Neural crest cell (in vitro differentiated cells): ENCODE data around the gene SHROOM2. TPM values are rescaled to one million over a fixed set of nuclear protein-coding genes. Genes with fewer than 3 reads are reported as not detected.
A peak's percentile ranks its signal among the peaks of the same experiment; 100 is the strongest.

Experiments used
- DNase-seq: peaks from one replicate; pipeline ENCODE4 v3.0.0; 2021; ENCODE audit warnings: low read depth, mixed read lengths, low spot score
- H3K27ac Mint-ChIP-seq: one replicate; pipeline ENCODE4 v1.8.0; 2021; ENCODE audit warnings: mild to moderate bottlenecking, mixed read lengths; ENCODE audit not compliant: unreplicated experiment
- H3K27me3 Mint-ChIP-seq: 2 replicates; pipeline ENCODE4 v1.8.0; 2021; ENCODE audit warnings: low read depth, mild to moderate bottlenecking, mixed read lengths
- H3K36me3 Mint-ChIP-seq: 2 replicates; pipeline ENCODE4 v1.8.0; 2021; ENCODE audit warnings: low read depth, mild to moderate bottlenecking, mixed read lengths
- H3K4me1 Mint-ChIP-seq: 2 replicates; pipeline ENCODE4 v1.8.0; 2021; ENCODE audit warnings: mixed read lengths
- H3K4me3 Mint-ChIP-seq: one replicate; pipeline ENCODE4 v1.8.0; 2021; ENCODE audit warnings: mild to moderate bottlenecking, mixed read lengths
- H3K9me3 Mint-ChIP-seq: 2 replicates; pipeline ENCODE4 v1.8.0; 2021; ENCODE audit warnings: mixed read lengths
- CTCF ChIP-seq: fragments of 200-600 bp; sonication (generic); conservative IDR thresholded peaks from 2 replicates; pipeline ENCODE4 v1.5.0; 2021; ENCODE audit warnings: antibody characterized with exemption, mild to moderate bottlenecking
- total RNA-seq: library from RNA; stranded (reverse); gene quantifications from 2 replicates; pipeline ENCODE4 v1.2.1, GENCODE V29; 2021

The SHROOM2 gene
- total RNA-seq, 1 donor from 2014 or later = 11.1 TPM

DNA sequence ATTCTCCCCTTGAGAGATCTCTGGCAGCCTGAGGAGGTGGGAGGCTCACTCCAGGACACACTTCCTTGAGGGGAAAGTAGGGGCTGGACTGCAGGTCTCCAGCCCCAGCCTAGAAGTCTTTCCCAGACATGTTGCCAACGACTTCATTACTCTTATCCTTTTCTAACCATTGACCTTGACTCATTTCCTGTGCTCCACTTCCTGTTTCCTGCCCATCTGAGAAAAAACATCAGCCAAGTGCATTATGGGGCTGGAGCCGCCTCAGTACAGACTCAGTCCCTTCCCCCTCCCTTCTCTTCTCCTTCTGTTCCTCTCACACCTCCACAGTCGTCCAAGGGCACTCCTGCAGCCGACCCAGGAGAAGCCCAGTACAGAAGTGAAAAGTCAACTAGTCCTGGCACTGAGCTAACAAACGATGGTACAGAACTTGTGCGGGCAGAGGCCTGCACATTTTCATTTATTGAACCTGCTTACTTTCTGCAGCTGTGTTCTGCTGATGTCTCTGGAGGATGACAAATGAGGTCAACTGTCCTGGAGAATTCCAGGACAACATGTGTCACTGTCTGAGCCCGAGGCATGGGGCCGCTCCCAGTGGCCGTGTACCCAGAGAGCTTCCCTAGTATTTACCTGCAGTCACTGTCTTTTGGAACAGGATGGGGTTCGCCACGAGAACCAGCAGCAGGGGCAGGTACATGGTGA, 40.7 kb upstream of the SHROOM2 start:
- Mint-ChIP-seq H3K4me3 (no peak overlapping the region), H3K27me3 (no peaks in the 10 kb centered on the region), H3K27ac (peak overlapping the region; percentile 93), H3K9me3 (peaks cover 10% of the 10 kb centered on the region), H3K4me1 (peaks cover 23% of the 10 kb centered on the region), H3K36me3 (peaks cover 9% of the 10 kb centered on the region)
- no peak for TF ChIP-seq CTCF
- DNase-seq = no peak

DNA sequence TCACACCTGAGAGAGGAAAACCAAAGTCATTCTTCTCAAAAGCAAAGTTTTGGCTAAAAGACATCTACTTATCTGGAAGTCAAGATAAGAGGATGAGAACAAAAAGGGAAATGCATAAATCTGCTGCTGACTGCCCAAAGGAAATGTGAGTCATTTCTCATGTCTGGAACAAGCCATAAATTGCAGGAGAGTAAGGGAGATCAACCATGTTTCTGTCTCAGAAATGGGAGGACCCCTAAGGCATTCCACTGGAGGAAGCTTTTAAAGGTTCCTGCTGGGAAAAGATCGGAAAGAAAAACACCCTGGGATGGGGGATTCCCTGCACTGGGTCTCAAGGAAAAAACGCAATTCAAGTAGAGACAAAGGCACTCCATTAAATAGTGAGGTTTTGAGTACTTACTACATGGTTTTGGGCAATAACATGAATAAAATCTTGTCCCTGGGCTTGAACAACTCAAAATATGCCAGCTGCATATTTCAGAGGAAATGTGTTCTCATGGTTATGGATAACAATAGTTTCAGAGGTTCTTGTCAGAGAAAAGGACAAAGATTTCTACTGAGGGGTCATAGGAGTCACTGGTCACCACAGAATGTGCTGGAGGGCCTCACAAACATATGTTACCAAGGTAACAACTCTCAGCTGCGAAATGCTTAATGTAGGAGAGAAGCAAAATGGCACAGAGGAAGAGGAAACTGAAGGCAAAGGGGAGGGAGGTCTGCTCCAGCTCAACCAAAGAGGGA, 39.9 kb upstream of the SHROOM2 start:
- peaks cover 9% of the 10 kb centered on the region for H3K36me3 Mint-ChIP-seq
- TF ChIP-seq CTCF = no peak
- no peaks in the 10 kb centered on the region for H3K27me3 Mint-ChIP-seq
- peak overlapping the region; percentile 93 for H3K27ac Mint-ChIP-seq
- no peak overlapping the region for H3K4me3 Mint-ChIP-seq
- peaks cover 10% of the 10 kb centered on the region for H3K9me3 Mint-ChIP-seq
- no peak for DNase-seq
- H3K4me1 Mint-ChIP-seq = peaks cover 23% of the 10 kb centered on the region

- Mint-ChIP-seq H3K36me3 (peaks cover 9% of the 10 kb centered on the region), H3K27ac (no peak overlapping the region), H3K27me3 (no peaks in the 10 kb centered on the region), H3K4me3 (no peak overlapping the region), H3K9me3 (peaks cover 10% of the 10 kb centered on the region), H3K4me1 (peaks cover 23% of the 10 kb centered on the region)
- no peak for DNase-seq
- TF ChIP-seq CTCF = no peak
Measured at GRCh38 chrX:9747644-9748043, 38.6 kb upstream of the SHROOM2 start.

DNA sequence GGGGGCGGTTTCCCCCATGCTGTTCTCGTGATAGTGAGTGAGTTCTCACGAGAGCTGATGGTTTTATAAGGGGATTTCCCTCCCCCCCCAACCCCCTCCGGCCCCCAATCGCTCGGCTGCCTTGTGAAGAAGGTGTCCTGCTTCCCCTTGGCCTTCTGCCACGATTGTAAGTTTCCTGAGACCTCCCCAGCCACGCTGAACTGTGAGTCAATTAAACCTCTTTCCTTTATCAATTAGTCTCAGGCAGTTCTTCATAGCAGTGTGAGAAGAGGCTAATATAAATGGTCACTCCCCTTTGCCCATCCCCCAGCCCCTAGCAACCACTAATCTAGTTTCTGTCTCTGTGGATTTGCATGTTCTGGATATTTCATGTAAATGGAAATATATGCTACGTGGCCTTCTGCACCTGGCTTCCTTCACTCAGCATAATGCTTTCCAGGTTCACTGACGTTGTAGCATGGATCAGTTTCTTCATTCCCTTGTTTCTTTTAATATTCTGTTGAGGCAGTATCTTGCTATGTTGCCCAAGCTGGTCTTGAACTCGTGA, 37.0 kb upstream of the SHROOM2 start:
- no peak for TF ChIP-seq CTCF
- H3K27me3 Mint-ChIP-seq = no peaks in the 10 kb centered on the region
- H3K36me3 Mint-ChIP-seq = peaks cover 6% of the 10 kb centered on the region
- H3K4me3 Mint-ChIP-seq = no peak overlapping the region
- peaks cover 23% of the 10 kb centered on the region for H3K4me1 Mint-ChIP-seq
- no peak overlapping the region for H3K27ac Mint-ChIP-seq
- H3K9me3 Mint-ChIP-seq = peaks cover 8% of the 10 kb centered on the region
- DNase-seq = no peak

GRCh38 chrX:9757366-9757765, 28.9 kb upstream of the SHROOM2 start:
- H3K9me3 Mint-ChIP-seq = no peaks in the 10 kb centered on the region
- no peak for DNase-seq
- no peak for TF ChIP-seq CTCF
- H3K36me3 Mint-ChIP-seq = peaks cover 2% of the 10 kb centered on the region
- no peak overlapping the region for H3K4me3 Mint-ChIP-seq
- no peak overlapping the region for H3K27ac Mint-ChIP-seq
- H3K4me1 Mint-ChIP-seq = no peaks in the 10 kb centered on the region
- H3K27me3 Mint-ChIP-seq = no peaks in the 10 kb centered on the region
